ENCODE measurements around the gene SBNO1. TPM values are rescaled to one million over a fixed set of nuclear protein-coding genes. Genes with fewer than 3 reads are reported as not detected.

SBNO1 gene
- total RNA-seq, 1 experiment from 2014 or later, result 60.8 TPM

GRCh38 chr12:123278101-123278627 lies 86.5 kb downstream of the SBNO1 start:
- no peak for DNase-seq
- CTCF ChIA-PET, result no interaction called here
- H3K36me3 Mint-ChIP-seq (ENCODE audit: insufficient read depth, unreplicated experiment), result peaks cover under 1% of the 10 kb centered on the region
- no TSS peak for BruUV-seq (replicated peaks)
- intact Hi-C loops (cut with micrococcal nuclease; ENCODE audit: unreplicated experiment), result no loop called here
- no peak overlapping the region for H3K4me3 Mint-ChIP-seq (ENCODE audit: low read depth, unreplicated experiment)
- H3K9me3 Mint-ChIP-seq (ENCODE audit: low read depth, unreplicated experiment), result no peaks in the 10 kb centered on the region
- H3K4me1 Mint-ChIP-seq (ENCODE audit: low read depth, unreplicated experiment), result no peaks in the 10 kb centered on the region
- TF ChIP-seq CTCF (IDR thresholded peaks at IDR 0.05; ENCODE audit: unreplicated experiment), result no peak
- no peaks in the 10 kb centered on the region for H3K27me3 Mint-ChIP-seq (ENCODE audit: unreplicated experiment)
- H3K27ac Mint-ChIP-seq (ENCODE audit: unreplicated experiment), result no peak overlapping the region

DNA sequence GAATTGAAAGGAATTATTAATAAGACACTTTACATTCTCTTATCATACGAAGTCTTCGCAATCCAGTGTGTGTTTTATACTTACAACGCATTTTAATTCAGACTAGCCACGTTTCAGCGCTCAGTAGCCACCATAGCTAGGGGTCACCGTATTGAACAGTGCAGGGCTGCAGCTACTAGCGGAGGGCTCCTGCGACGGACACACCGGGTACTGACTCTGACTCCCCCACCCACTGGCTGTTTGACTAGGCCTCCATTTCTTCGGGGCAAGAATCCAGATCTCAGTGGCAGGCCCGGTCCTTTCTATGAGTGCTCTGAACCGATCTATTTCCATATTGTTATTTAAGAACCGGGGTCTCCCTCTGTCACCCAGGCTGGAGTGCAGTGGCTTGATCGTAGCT lies 91.5 kb downstream of the SBNO1 start:
- no peak overlapping the region for H3K27ac Mint-ChIP-seq (ENCODE audit: unreplicated experiment)
- H3K27me3 Mint-ChIP-seq (ENCODE audit: unreplicated experiment), result no peaks in the 10 kb centered on the region
- H3K36me3 Mint-ChIP-seq (ENCODE audit: insufficient read depth, unreplicated experiment), result peaks cover 27% of the 10 kb centered on the region
- no peaks in the 10 kb centered on the region for H3K9me3 Mint-ChIP-seq (ENCODE audit: low read depth, unreplicated experiment)
- no peak for DNase-seq
- peak overlapping the region; percentile 41 for H3K4me3 Mint-ChIP-seq (ENCODE audit: low read depth, unreplicated experiment)
- H3K4me1 Mint-ChIP-seq (ENCODE audit: low read depth, unreplicated experiment), result no peaks in the 10 kb centered on the region
- CTCF ChIA-PET, result no interaction called here
- no peak for TF ChIP-seq CTCF (IDR thresholded peaks at IDR 0.05; ENCODE audit: unreplicated experiment)
- BruUV-seq (replicated peaks), result no TSS peak
- intact Hi-C loops (cut with micrococcal nuclease; ENCODE audit: unreplicated experiment), result no loop called here

- H3K4me1 Mint-ChIP-seq (ENCODE audit: low read depth, unreplicated experiment), result no peaks in the 10 kb centered on the region
- intact Hi-C loops (cut with micrococcal nuclease; ENCODE audit: unreplicated experiment), result no loop called here
- no peaks in the 10 kb centered on the region for H3K9me3 Mint-ChIP-seq (ENCODE audit: low read depth, unreplicated experiment)
- no peak overlapping the region for H3K27ac Mint-ChIP-seq (ENCODE audit: unreplicated experiment)
- peak; percentile 49 for TF ChIP-seq CTCF (IDR thresholded peaks at IDR 0.05; ENCODE audit: unreplicated experiment)
- H3K36me3 Mint-ChIP-seq (ENCODE audit: insufficient read depth, unreplicated experiment), result peaks cover 27% of the 10 kb centered on the region
- no peaks in the 10 kb centered on the region for H3K27me3 Mint-ChIP-seq (ENCODE audit: unreplicated experiment)
- DNase-seq, result peak; percentile 88
- BruUV-seq (replicated peaks), result no TSS peak
- CTCF ChIA-PET, result interaction anchor here (0.6 to 0.9 kb wide), 2 partner anchors 94 to 701 kb away, joined by 3 to 6 read pairs; partner anchors contain the start of gene CCDC92
- H3K4me3 Mint-ChIP-seq (ENCODE audit: low read depth, unreplicated experiment), result peak overlapping the region; percentile 78
These were observed 93.5 kb downstream of the SBNO1 start for GRCh38 chr12:123271001-123271668.

- CTCF ChIA-PET, result interaction anchor here (0.6 to 1.5 kb wide), 3 partner anchors 32 to 702 kb away, joined by 3 to 6 read pairs (median 4); partner anchors contain the start of gene CCDC92
- H3K27me3 Mint-ChIP-seq (ENCODE audit: unreplicated experiment), result no peaks in the 10 kb centered on the region
- DNase-seq, result peak; percentile 30
- peaks cover 27% of the 10 kb centered on the region for H3K36me3 Mint-ChIP-seq (ENCODE audit: insufficient read depth, unreplicated experiment)
- H3K4me3 Mint-ChIP-seq (ENCODE audit: low read depth, unreplicated experiment), result peak overlapping the region; percentile 78
- peak overlapping the region; percentile 52 for H3K27ac Mint-ChIP-seq (ENCODE audit: unreplicated experiment)
- TF ChIP-seq CTCF (IDR thresholded peaks at IDR 0.05; ENCODE audit: unreplicated experiment), result no peak
- no peaks in the 10 kb centered on the region for H3K9me3 Mint-ChIP-seq (ENCODE audit: low read depth, unreplicated experiment)
- TSS peak; percentile 55 for BruUV-seq (replicated peaks)
- no peaks in the 10 kb centered on the region for H3K4me1 Mint-ChIP-seq (ENCODE audit: low read depth, unreplicated experiment)
- intact Hi-C loops (cut with micrococcal nuclease; ENCODE audit: unreplicated experiment), result no loop called here
These were observed 94.2 kb downstream of the SBNO1 start for GRCh38 chr12:123270214-123271000.

All from Calu3 (cell line).